Keratinocyte (primary cell): ENCODE data around the gene LRRN4. TPM values are rescaled to one million over a fixed set of nuclear protein-coding genes. Genes with fewer than 3 reads are reported as not detected.

Experiments used
- DNase-seq: peaks from one replicate; pipeline ENCODE4 v3.0.0-alpha.2; 2011; ENCODE audit warnings: low read depth, missing footprints, low spot score
- FAIRE-seq: peaks from 2 replicates; lab custom pipeline; 2011; peaks lifted over from hg19 to GRCh38; lab: Jason Lieb, UNC
- H2AFZ ChIP-seq: 2 replicates; pipeline ENCODE4 v1.6.0; 2012; ENCODE audit warnings: low read length, control low read depth, inconsistent platforms; ENCODE audit not compliant: control insufficient read depth
- H3K27ac ChIP-seq: 2 replicates; pipeline ENCODE4 v1.5.1; 2011; ENCODE audit warnings: low read length; ENCODE audit not compliant: control insufficient read depth, insufficient read depth
- H3K27me3 ChIP-seq: 3 replicates; pipeline ENCODE4 v1.6.0; 2011; ENCODE audit warnings: low read length; ENCODE audit not compliant: control insufficient read depth, insufficient read depth; ENCODE audit errors: extremely low read depth
- H3K36me3 ChIP-seq, 2 experiments: 2 replicates in 1 of 2; 3 replicates in 1 of 2; pipeline ENCODE4 v1.5.1; 2011; ENCODE audit warnings: low read length in 2 of 2, mild to moderate bottlenecking in 1 of 2; ENCODE audit not compliant: control insufficient read depth in 2 of 2, insufficient read depth in 2 of 2; ENCODE audit errors: extremely low read depth in 1 of 2
- H3K4me1 ChIP-seq: 3 replicates; pipeline ENCODE4 v1.5.1; 2011; ENCODE audit warnings: low read length; ENCODE audit not compliant: control insufficient read depth, insufficient read depth; ENCODE audit errors: extremely low read depth
- H3K4me2 ChIP-seq: 3 replicates; pipeline ENCODE4 v1.6.0; 2011; ENCODE audit warnings: low read depth, low read length; ENCODE audit not compliant: control insufficient read depth, insufficient read depth; ENCODE audit errors: extremely low read depth
- H3K4me3 ChIP-seq, 3 experiments: fragments of 200-600 bp in 1 of 3; sonication (generic) in 1 of 3; 2 replicates in 2 of 3; 3 replicates in 1 of 3; pipeline ENCODE4 v1.5.1; 2011 to 2016; ENCODE audit warnings: low read length in 3 of 3, mild to moderate bottlenecking in 3 of 3, control low read depth in 2 of 3, inconsistent platforms in 1 of 3, low read depth in 1 of 3, mixed read lengths in 1 of 3, mixed run types in 1 of 3, moderate library complexity in 1 of 3; ENCODE audit not compliant: control insufficient read depth in 2 of 3, insufficient read depth in 2 of 3; ENCODE audit errors: extremely low read depth in 1 of 3
- H3K79me2 ChIP-seq: 2 replicates; pipeline ENCODE4 v1.6.0; 2012; ENCODE audit warnings: low read length; ENCODE audit not compliant: control insufficient read depth, insufficient read depth
- H3K9ac ChIP-seq: 3 replicates; pipeline ENCODE4 v1.6.0; 2011; ENCODE audit warnings: low read length; ENCODE audit not compliant: control insufficient read depth, insufficient read depth; ENCODE audit errors: extremely low read depth
- H3K9me1 ChIP-seq: 3 replicates; pipeline ENCODE4 v1.6.0; 2011; ENCODE audit warnings: low read length; ENCODE audit not compliant: control insufficient read depth, insufficient read depth; ENCODE audit errors: extremely low read depth
- H3K9me3 ChIP-seq: 2 replicates; pipeline ENCODE4 v1.5.1; 2012; ENCODE audit warnings: low read depth, low read length; ENCODE audit not compliant: control insufficient read depth
- H4K20me1 ChIP-seq: 3 replicates; pipeline ENCODE4 v1.6.0; 2011; ENCODE audit warnings: low read length; ENCODE audit not compliant: control insufficient read depth, insufficient read depth; ENCODE audit errors: extremely low read depth
- CTCF ChIP-seq, 3 experiments: IDR thresholded peaks in 1 of 3; conservative IDR thresholded peaks in 1 of 3; optimal IDR thresholded peaks in 1 of 3; 2 replicates in 2 of 3; 3 replicates in 1 of 3; pipeline versions ENCODE3 to v1.5.1; 2011; ENCODE audit warnings: low read length in 3 of 3, mild to moderate bottlenecking in 3 of 3, moderate library complexity in 2 of 3, control low read depth in 1 of 3, inconsistent platforms in 1 of 3; ENCODE audit not compliant: insufficient read depth in 2 of 3; ENCODE audit errors: extremely low read depth in 1 of 3
- EZH2 ChIP-seq: IDR thresholded peaks from one replicate; pipeline ENCODE4 v1.6.1; 2012; ENCODE audit warnings: inconsistent platforms, mild to moderate bottlenecking, low read length, moderate library complexity
- dilution Hi-C: fragments of 300-500 bp; cut with MboI; formaldehyde crosslinking; loops from one replicate; pipeline ENCODE4 v1.7.0; 2020; ENCODE audit warnings: low sequenced_read_pairs; ENCODE audit not compliant: extremely low pct_ligation_motif_present
- polyA plus RNA-seq, 5 experiments: library from polyadenylated mRNA; depleted of rRNA in 3 of 5; stranded (reverse) in 3 of 5; stranded (forward) in 1 of 5; unstranded in 1 of 5; fragments of >200 nt; gene quantifications; 1 replicate in 1 of 5; 2 replicates in 3 of 5; 3 replicates in 1 of 5; pipeline versions ENCODE4 v1.2.1 to v1.2.3, GENCODE V29; 2011 to 2012; ENCODE audit warnings: missing spikeins in 2 of 5, low read depth in 1 of 5, low replicate concordance in 1 of 5

Gene LRRN4
- polyA plus RNA-seq, 1 donor (not counting 4 experiments of a cell fraction or from before 2014, with no cell fraction given) = 0.14 TPM

DNA sequence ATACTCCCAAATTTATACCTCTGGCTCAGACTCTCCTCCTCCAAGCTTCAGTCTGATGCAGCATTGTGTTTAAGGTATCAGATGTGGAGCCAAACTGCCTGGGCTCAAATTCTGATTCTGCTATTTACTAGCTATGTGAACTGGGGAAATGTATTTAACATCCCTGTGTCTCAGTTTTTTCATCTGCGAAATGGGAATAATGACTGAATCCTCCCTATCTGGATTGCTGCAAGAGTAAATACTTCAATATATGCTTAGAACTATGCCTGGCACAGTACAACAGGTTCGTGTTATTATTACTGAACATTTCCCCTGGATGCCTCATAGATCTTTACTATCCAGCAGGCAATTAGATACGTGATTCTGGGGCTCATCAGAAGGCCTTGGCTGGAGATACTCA is 5.5 kb downstream of the LRRN4 start:
- Histone ChIP-seq H3K9me1 (no peaks in the 10 kb centered on the region), H3K4me1 (peaks cover 14% of the 10 kb centered on the region), H3K4me2 (no peak overlapping the region), H3K36me3 (no peaks in the 10 kb centered on the region), H3K9me3 (no peaks in the 10 kb centered on the region), H3K79me2 (no peaks in the 10 kb centered on the region), H3K9ac (no peak overlapping the region), H3K27ac (no peak overlapping the region), H4K20me1 (no peaks in the 10 kb centered on the region), H3K4me3 (no peak overlapping the region), H3K27me3 (no peaks in the 10 kb centered on the region), H2AFZ (no peak overlapping the region)
- dilution Hi-C loops = no loop called here
- FAIRE-seq (no peak), DNase-seq (no peak)
- TF ChIP-seq EZH2 (no peak), CTCF (optimal IDR thresholded peaks at IDR 0.05 in 1 of 3, IDR thresholded peaks at IDR 0.05 in 1 of 3, conservative IDR thresholded peaks at IDR 0.05 in 1 of 3; ENCODE audit: extremely low read depth in 1 of 3, insufficient read depth in 2 of 3, low read length in 3 of 3) (no peak)

GRCh38 chr20:6046432-6046831 is 7.4 kb downstream of the LRRN4 start:
- DNase-seq (no peak), FAIRE-seq (no peak)
- no peaks in the 10 kb centered on the region for H4K20me1 ChIP-seq
- no peak overlapping the region for H3K9ac ChIP-seq
- no peak overlapping the region for H3K27ac ChIP-seq
- H3K79me2 ChIP-seq = no peaks in the 10 kb centered on the region
- no peak overlapping the region for H3K4me2 ChIP-seq
- H3K9me1 ChIP-seq = no peaks in the 10 kb centered on the region
- H3K9me3 ChIP-seq = no peaks in the 10 kb centered on the region
- no peak overlapping the region for H3K4me3 ChIP-seq
- TF ChIP-seq CTCF (optimal IDR thresholded peaks at IDR 0.05 in 1 of 3, IDR thresholded peaks at IDR 0.05 in 1 of 3, conservative IDR thresholded peaks at IDR 0.05 in 1 of 3; ENCODE audit: extremely low read depth in 1 of 3, insufficient read depth in 2 of 3, low read length in 3 of 3) (no peak), EZH2 (no peak)
- peaks cover 3% of the 10 kb centered on the region in 2 experiments for H3K36me3 ChIP-seq
- no peaks in the 10 kb centered on the region for H3K27me3 ChIP-seq
- no peaks in the 10 kb centered on the region for H3K4me1 ChIP-seq
- dilution Hi-C loops = no loop called here
- no peak overlapping the region for H2AFZ ChIP-seq
